GM12878 (cell line): ENCODE data around the gene FOXJ3. TPM values are rescaled to one million over a fixed set of nuclear protein-coding genes. Genes with fewer than 3 reads are reported as not detected.

Source experiments
- ATAC-seq: fragments of 200-7000 bp; cut with Tn5 transposase; 3 replicates; pipeline ENCODE4 v1.9.1; 2020; ENCODE audit warnings: mild to moderate bottlenecking, moderate library complexity
- BruUV-seq: library from RNA; stranded (reverse); fragments of 400-500 nt; replicated peaks from 2 replicates; lab custom pipeline; 2021; lab: Mats Ljungman, UMichigan
- CTCF ChIA-PET: fragments of 300-600 bp; sonication (Branson Sonifier 250); formaldehyde crosslinking; extraction: SDS; loops from one replicate; lab custom pipeline; 2021; ENCODE audit warnings: inconsistent platforms; lab: Yijun Ruan, JAX
- POLR2A ChIA-PET: fragments of 350-600 bp; formaldehyde crosslinking; extraction: SDS; loops from one replicate; lab custom pipeline; 2021; ENCODE audit warnings: inconsistent platforms; lab: Charles Lee
- RAD21 ChIA-PET: fragments of 300-600 bp; sonication (Branson Sonifier 250); formaldehyde crosslinking; loops from one replicate; lab custom pipeline; 2023; ENCODE audit warnings: antibody characterized with exemption; ENCODE audit not compliant: unreplicated experiment; lab: Charles Lee
- SMC1A ChIA-PET: fragments of 300-600 bp; sonication (Branson Sonifier 250); formaldehyde crosslinking; loops from one replicate; lab custom pipeline; 2023; ENCODE audit not compliant: unreplicated experiment, uncharacterized antibody; lab: Charles Lee
- DNase-seq: peaks from one replicate; pipeline ENCODE4 v3.0.0-alpha.2; 2011; ENCODE audit warnings: low read depth, low spot score
- FAIRE-seq: peaks from 3 replicates; lab custom pipeline; 2011; peaks lifted over from hg19 to GRCh38; lab: Jason Lieb, UNC
- H2AFZ ChIP-seq: 2 replicates; pipeline ENCODE4 v1.6.0; 2011; ENCODE audit warnings: low read depth, low read length, control low read depth; ENCODE audit not compliant: control insufficient read depth
- H3K27ac ChIP-seq: 2 replicates; pipeline ENCODE4 v1.5.1; 2011; ENCODE audit warnings: control low read depth; ENCODE audit not compliant: control insufficient read depth, insufficient read depth
- H3K27me3 ChIP-seq, 2 experiments: replicated peaks in 1 of 2; 2 replicates each; pipeline versions ENCODE4 v1.6.0 to v1.6.1; 2011; ENCODE audit warnings: low read length in 1 of 2; ENCODE audit not compliant: control insufficient read depth in 2 of 2, insufficient read depth in 2 of 2
- H3K36me3 ChIP-seq, 2 experiments: 2 replicates each; pipeline ENCODE4 v1.5.1; 2011; ENCODE audit warnings: low read length in 1 of 2; ENCODE audit not compliant: control insufficient read depth in 2 of 2, insufficient read depth in 2 of 2
- H3K4me1 ChIP-seq: 2 replicates; pipeline ENCODE4 v1.6.1; 2011; ENCODE audit warnings: mild to moderate bottlenecking, low read length, moderate library complexity, mixed read lengths; ENCODE audit not compliant: control insufficient read depth, insufficient read depth
- H3K4me2 ChIP-seq: 2 replicates; pipeline ENCODE4 v1.6.0; 2011; ENCODE audit warnings: control low read depth; ENCODE audit not compliant: control insufficient read depth, insufficient read depth
- H3K4me3 ChIP-seq: fragments of 200-600 bp; sonication (generic); 2 replicates; pipeline ENCODE4 v1.5.1; 2016
- H3K79me2 ChIP-seq: 2 replicates; pipeline ENCODE4 v1.6.0; 2011; ENCODE audit warnings: low read length; ENCODE audit not compliant: control insufficient read depth, insufficient read depth
- H3K9ac ChIP-seq: 2 replicates; pipeline ENCODE4 v1.8.0; 2011; ENCODE audit warnings: low read length, control low read depth, mixed read lengths; ENCODE audit not compliant: control insufficient read depth, insufficient read depth
- H3K9me3 ChIP-seq: replicated peaks from 3 replicates; pipeline ENCODE4 v1.5.1; 2011; ENCODE audit warnings: mild to moderate bottlenecking, low read length; ENCODE audit not compliant: control insufficient read depth, insufficient read depth
- H4K20me1 ChIP-seq: 2 replicates; pipeline ENCODE4 v1.6.0; 2011; ENCODE audit not compliant: control insufficient read depth, insufficient read depth
- CHD1 ChIP-seq: IDR thresholded peaks from 2 replicates; pipeline ENCODE4 v1.6.1; 2012; ENCODE audit warnings: low read depth, low read length, improper control_type of control experiment
- FOXM1 ChIP-seq: IDR thresholded peaks from 2 replicates; pipeline ENCODE4 v1.6.1; 2012; ENCODE audit warnings: low read depth, mild to moderate bottlenecking, inconsistent platforms, low read length, moderate library complexity
- KLF5 ChIP-seq: fragments of 450-650 bp; IDR thresholded peaks from 2 replicates; pipeline ENCODE4 v1.6.1; 2014; ENCODE audit warnings: mild to moderate bottlenecking; ENCODE audit not compliant: partially characterized antibody
- NKRF ChIP-seq: fragments of 450-650 bp; conservative IDR thresholded peaks from 2 replicates; pipeline ENCODE4 v1.6.1; 2017; ENCODE audit warnings: mild to moderate bottlenecking, moderate library complexity
- SMAD5 ChIP-seq: IDR thresholded peaks from 2 replicates; pipeline ENCODE4 v1.6.1; 2016; ENCODE audit warnings: antibody characterized with exemption, low read depth
- SP1 ChIP-seq: IDR thresholded peaks from one replicate; pipeline ENCODE4 v1.6.1; 2011; ENCODE audit warnings: low read depth, low read length
- TBL1XR1 ChIP-seq: IDR thresholded peaks from 2 replicates; pipeline ENCODE4 v1.6.1; 2012; ENCODE audit warnings: low read depth, low read length, improper control_type of control experiment
- YY1 ChIP-seq: IDR thresholded peaks from 2 replicates; pipeline ENCODE4 v1.6.1; 2011; ENCODE audit warnings: low read depth, mild to moderate bottlenecking, low read length
- ZNF217 ChIP-seq: fragments of 450-650 bp; IDR thresholded peaks from 2 replicates; pipeline ENCODE4 v1.6.1; 2017; ENCODE audit warnings: antibody characterized with exemption, mild to moderate bottlenecking
- ZNF274 ChIP-seq: IDR thresholded peaks from one replicate; pipeline ENCODE4 v1.8.0; 2011; ENCODE audit not compliant: insufficient read length, insufficient read depth
- WGBS: methylation state at CpG from one replicate; pipeline ENCODE4 v1.1.6; 2016; ENCODE audit warnings: low lambda C conversion rate; ENCODE audit not compliant: insufficient replicate concordance, insufficient coverage; ENCODE audit errors: missing lambda C conversion rate; 5-methylcytosine and 5-hydroxymethylcytosine counted together
- in situ Hi-C: fragments of 300-500 bp; cut with MboI; formaldehyde crosslinking; loops from 9 replicates; pipeline ENCODE4 v1.14.3; 2018; ENCODE audit warnings: mixed read lengths
- intact Hi-C: fragments of 100-400 bp; cut with micrococcal nuclease; formaldehyde crosslinking; loops from one replicate; pipeline ENCODE4 v1.14.2; 2022; ENCODE audit not compliant: unreplicated experiment
- polyA plus RNA-seq, 11 experiments: library from polyadenylated mRNA; depleted of rRNA in 4 of 11; unstranded in 6 of 11; stranded (reverse) in 5 of 11; fragments of >200 nt; fragmentation: Nextera tagmentation in 4 of 11; fragmentation: Illumina TruSeq in 1 of 11; extraction: Ambion mirVana in 4 of 11; extraction: Trizol in 1 of 11; gene quantifications; 1 replicate in 1 of 11; 2 replicates in 10 of 11; pipeline versions ENCODE4 v1.2.1 to v1.2.3, GENCODE V29; 2011 to 2016; ENCODE audit warnings: inconsistent platforms in 2 of 11, missing spikeins in 2 of 11, low read depth in 1 of 11
- total RNA-seq, 4 experiments: library from RNA; depleted of rRNA in 3 of 4; stranded (reverse); fragments of >200 nt in 3 of 4; fragmentation: Illumina TruSeq in 1 of 4; extraction: Trizol in 1 of 4; gene quantifications; 2 replicates each; pipeline versions ENCODE4 v1.2.1 to v1.2.3, GENCODE V29; 2013 to 2021

The FOXJ3 gene
- total and polyA plus RNA-seq, 10 of the 15 experiments (the other 5 are each of a cell fraction or from before 2014, with no cell fraction given) = 9.5 to 54.2 (median 24.7) TPM

- ATAC-seq (no peak), FAIRE-seq (no peak), DNase-seq (no peak)
- Histone ChIP-seq H3K4me2 (no peak overlapping the region), H3K4me3 (no peak overlapping the region), H3K79me2 (peaks cover 8% of the 10 kb centered on the region), H3K4me1 (no peaks in the 10 kb centered on the region), H3K36me3 (peaks cover 3 to 6% of the 10 kb centered on the region in 2 experiments; a peak in 1 of 4 replicates), H3K27ac (no peak overlapping the region), H3K27me3 (no peaks in the 10 kb centered on the region), H3K9me3 (no peaks in the 10 kb centered on the region), H2AFZ (no peak overlapping the region), H3K9ac (no peak overlapping the region), H4K20me1 (no peaks in the 10 kb centered on the region)
- ChIA-PET POLR2A (no interaction called here), RAD21 (no interaction called here), CTCF (interaction anchor here (0.6 to 2.1 kb wide), 2 partner anchors 13 to 19 kb away, joined by 3 to 6 read pairs; no protein-coding TSS in a partner anchor), SMC1A (interaction anchor here (0.7 to 2.3 kb wide), 4 partner anchors 14 to 72 kb away, joined by 3 to 10 read pairs (median 4); no protein-coding TSS in a partner anchor)
- TF ChIP-seq NKRF (no peak), FOXM1 (no peak), YY1 (no peak), CHD1 (no peak), TBL1XR1 (no peak), ZNF274 (no peak), SP1 (no peak), KLF5 (no peak), SMAD5 (no peak), ZNF217 (no peak)
- 94% methylated on average over 2 of the region's 2 CpGs for WGBS
- BruUV-seq = no TSS peak
- intact Hi-C loops = no loop called here
- in situ Hi-C loops = no loop called here
Measured at GRCh38 chr1:42279055-42279454, 56.0 kb downstream of the FOXJ3 start.
